GM19438 (cell line): ENCODE data around the gene TMEM253.

ENCODE experiments used
- ATAC-seq: cut with Tn5 transposase; IDR thresholded peaks from one replicate; pipeline ENCODE4 v1.9.1; 2021; ENCODE audit warnings: low read depth; ENCODE audit not compliant: unreplicated experiment

Gene TMEM253

GRCh38 chr14:21089271-21089670, 11.6 kb upstream of the TMEM253 start:
- no peak for ATAC-seq

GRCh38 chr14:21089877-21090193, 11.0 kb upstream of the TMEM253 start:
- ATAC-seq = no peak

GRCh38 chr14:21090194-21090939, 10.5 kb upstream of the TMEM253 start:
- no peak for ATAC-seq

- no peak for ATAC-seq
Observed at GRCh38 chr14:21090940-21091663, 9.8 kb upstream of the TMEM253 start.

- ATAC-seq = no peak
Observed at GRCh38 chr14:21091821-21092272, 9.0 kb upstream of the TMEM253 start.

- ATAC-seq = peak; percentile 83
Observed at GRCh38 chr14:21092273-21093011, 8.4 kb upstream of the TMEM253 start.

GRCh38 chr14:21093018-21093417, 7.8 kb upstream of the TMEM253 start:
- ATAC-seq = no peak

- ATAC-seq = no peak
Observed at GRCh38 chr14:21093769-21094681, 6.8 kb upstream of the TMEM253 start.

GRCh38 chr14:21095430-21096205, 5.2 kb upstream of the TMEM253 start:
- no peak for ATAC-seq

- no peak for ATAC-seq
Observed at GRCh38 chr14:21096438-21096837, 4.4 kb upstream of the TMEM253 start.

GRCh38 chr14:21096978-21097635, 3.8 kb upstream of the TMEM253 start:
- ATAC-seq = no peak

GRCh38 chr14:21097636-21098075, 3.2 kb upstream of the TMEM253 start:
- no peak for ATAC-seq

GRCh38 chr14:21098076-21098891, 2.6 kb upstream of the TMEM253 start, which contains the start of gene ZNF219:
Gene ZNF219, minus strand, starts transcription at chr14:21098655. Its CDS starts 5,064 bp downstream, at chr14:21093591.
- ATAC-seq = no peak

- no peak for ATAC-seq
Observed at GRCh38 chr14:21098892-21099595, 1.8 kb upstream of the TMEM253 start.

- ATAC-seq = no peak
Observed at GRCh38 chr14:21099596-21099985, 1.3 kb upstream of the TMEM253 start.

- no peak for ATAC-seq
Observed at GRCh38 chr14:21101802-21102413, 1.0 kb downstream of the TMEM253 start.
